Mucosa of rectum (tissue), 2 donors: ENCODE results near the gene RBFA.
"Not testable (repeated sequence)": the region's sequence is repeated elsewhere in the genome, so short reads cannot be mapped to it uniquely, and the experiment has no call there.

Experiments
- H3K27ac ChIP-seq, 2 donors: one replicate each; pipeline ENCODE4 v1.7.0; 2013; ENCODE audit warnings: inconsistent platforms in 2 of 2, low read depth in 2 of 2, low read length in 2 of 2
- H3K27me3 ChIP-seq, 2 donors: one replicate each; pipeline ENCODE4 v1.7.0; 2013; ENCODE audit warnings: low read length in 2 of 2; ENCODE audit not compliant: control insufficient read depth in 2 of 2, insufficient read depth in 2 of 2
- H3K36me3 ChIP-seq, 2 donors: one replicate each; pipeline ENCODE4 v1.7.0; 2013; ENCODE audit warnings: low read length in 2 of 2; ENCODE audit not compliant: control insufficient read depth in 2 of 2, insufficient read depth in 2 of 2
- H3K4me1 ChIP-seq, 2 donors: one replicate each; pipeline ENCODE4 v1.7.0; 2013; ENCODE audit warnings: low read length in 2 of 2, mild to moderate bottlenecking in 1 of 2; ENCODE audit not compliant: control insufficient read depth in 2 of 2, insufficient read depth in 2 of 2
- H3K4me3 ChIP-seq, 2 donors: one replicate each; pipeline ENCODE4 v1.7.0; 2013; ENCODE audit warnings: low read length in 2 of 2
- H3K9ac ChIP-seq, 2 donors: one replicate each; pipeline ENCODE4 v1.7.0; 2013; ENCODE audit warnings: low read length in 2 of 2, low read depth in 1 of 2, mild to moderate bottlenecking in 1 of 2
- H3K9me3 ChIP-seq, 2 donors: one replicate each; pipeline ENCODE4 v1.7.0; 2013; ENCODE audit warnings: low read length in 2 of 2; ENCODE audit not compliant: control insufficient read depth in 2 of 2
- donor health status: healthy.
- donor health status: Normal muscosa, but diverticular disease.

Gene RBFA

DNA sequence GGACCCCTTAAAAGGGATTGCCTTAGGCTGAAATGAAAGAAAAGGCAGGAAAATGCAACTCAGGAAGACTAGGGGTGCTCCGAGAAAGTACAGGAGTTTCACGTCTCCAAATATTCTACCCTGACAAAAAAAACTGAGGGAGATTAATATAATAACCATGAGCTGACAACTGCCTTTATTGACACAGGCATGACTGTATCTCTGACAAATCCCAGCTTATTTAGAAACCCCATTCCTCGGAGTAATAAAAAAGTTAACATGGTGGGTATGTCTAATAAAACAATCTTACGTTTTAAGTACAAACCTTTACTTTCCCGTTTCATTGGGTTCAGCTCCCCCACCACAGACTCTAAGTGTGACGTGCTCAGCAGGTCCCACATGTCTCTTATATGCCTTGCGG, 7.9 kb upstream of the RBFA start:
- Histone ChIP-seq H3K27me3 (no peaks in the 10 kb centered on the region), H3K9ac (no peak overlapping the region), H3K27ac (no peak overlapping the region), H3K4me3 (no peak overlapping the region), H3K36me3 (no peaks in the 10 kb centered on the region), H3K4me1 (no peaks in the 10 kb centered on the region), H3K9me3 (peaks cover 29 to 30% of the 10 kb centered on the region in 2 donors)

DNA sequence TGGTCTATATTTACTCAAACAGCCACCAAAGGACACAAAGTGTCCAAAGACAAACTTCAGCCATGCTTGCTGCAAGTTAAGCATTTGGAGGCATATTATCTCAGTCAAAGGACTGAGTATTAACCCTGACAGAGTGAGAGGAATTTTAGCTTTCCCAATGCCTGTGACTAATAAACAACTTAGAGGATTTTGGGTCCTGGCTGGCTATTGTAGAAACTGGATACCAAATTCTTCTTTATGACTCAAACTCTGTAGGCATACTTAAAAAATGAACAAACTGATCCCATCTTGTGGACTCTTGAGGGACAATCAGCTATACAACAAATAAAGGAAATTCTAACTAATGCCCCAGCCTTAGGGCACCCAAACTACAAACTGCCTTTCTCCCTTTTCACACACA, 6.5 kb upstream of the RBFA start:
- not testable (repeated sequence) for H3K4me1 ChIP-seq, H3K27ac ChIP-seq, H3K9ac ChIP-seq, H3K36me3 ChIP-seq, H3K27me3 ChIP-seq, H3K4me3 ChIP-seq
- peaks cover 15 to 19% of the 10 kb centered on the region in 2 donors for H3K9me3 ChIP-seq

DNA sequence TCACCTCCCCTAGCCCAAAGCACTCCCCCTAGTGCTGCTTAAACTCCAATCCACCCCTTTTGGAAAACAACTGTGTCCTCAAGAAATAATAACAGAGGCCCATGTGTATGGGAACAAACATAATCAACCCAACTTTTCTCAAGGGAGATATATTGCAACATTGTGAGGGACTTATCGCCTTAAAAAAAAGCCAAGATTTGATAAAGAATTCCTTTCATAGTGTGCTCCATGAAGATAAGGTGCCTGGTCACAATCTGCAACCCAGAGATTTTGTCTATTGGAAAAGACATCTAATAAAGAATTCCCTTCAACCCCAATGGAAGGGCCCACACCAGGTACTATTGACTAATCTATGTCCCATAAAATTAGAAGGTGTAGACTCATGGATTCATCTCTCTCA, 4.5 kb upstream of the RBFA start:
- Histone ChIP-seq H3K36me3 (no peaks in the 10 kb centered on the region), H3K27me3 (no peaks in the 10 kb centered on the region), H3K9me3 (peaks cover 4 to 6% of the 10 kb centered on the region in 2 donors), H3K9ac (no peak overlapping the region), H3K4me3 (no peak overlapping the region), H3K4me1 (peaks cover 0 to 4% of the 10 kb centered on the region in 2 donors), H3K27ac (no peak overlapping the region)

DNA sequence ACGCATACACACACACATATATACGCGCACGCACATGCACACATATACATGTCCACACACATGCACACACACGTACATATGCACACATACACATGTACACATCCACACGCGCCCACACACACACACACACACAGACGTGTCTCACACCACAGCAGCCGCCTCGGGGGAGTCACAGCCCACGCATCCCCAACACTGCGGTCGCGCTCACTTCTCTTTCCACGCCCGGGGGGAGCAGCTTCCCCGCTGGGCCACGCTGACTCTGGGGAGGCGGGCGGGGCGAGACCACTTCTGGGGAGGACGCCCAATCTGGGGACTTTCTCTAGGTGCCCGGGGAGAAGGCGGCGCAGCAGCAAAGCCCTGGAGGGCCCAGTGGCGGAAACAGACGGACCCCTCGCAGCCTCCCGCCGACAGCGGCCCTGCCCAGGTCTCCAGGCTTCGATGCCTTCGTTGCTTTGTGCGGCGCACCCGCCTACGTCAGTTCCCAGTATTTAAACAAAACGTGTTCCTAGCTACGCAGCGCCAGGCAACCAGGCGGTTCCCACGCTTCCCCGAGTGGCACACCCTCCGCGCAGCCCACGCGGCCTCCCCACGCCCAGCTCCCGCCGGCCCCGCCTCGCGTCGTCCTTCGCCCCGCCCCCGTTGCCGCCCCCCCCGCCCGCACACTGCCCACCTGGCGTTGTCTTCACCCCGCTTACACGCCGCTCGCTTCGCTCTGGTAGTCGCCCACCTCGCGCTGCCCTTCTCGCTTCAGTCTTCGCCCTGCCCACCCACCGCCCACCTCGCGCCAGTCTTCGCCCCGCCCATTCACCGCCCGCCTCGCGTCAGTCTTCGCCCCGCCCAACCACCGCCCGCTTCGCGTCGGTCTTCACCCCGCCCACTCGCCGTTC, 810 bp upstream of the RBFA start:
- Histone ChIP-seq H3K27me3 (no peaks in the 10 kb centered on the region), H3K4me1 (peaks cover 7 to 12% of the 10 kb centered on the region in 2 donors), H3K4me3 (peak overlapping the region; percentile 69 to 84), H3K9me3 (no peaks in the 10 kb centered on the region), H3K9ac (peak overlapping the region; percentile 67 to 79), H3K36me3 (peaks cover 2 to 4% of the 10 kb centered on the region in 2 donors), H3K27ac (peak overlapping the region; percentile 91 to 92)

DNA sequence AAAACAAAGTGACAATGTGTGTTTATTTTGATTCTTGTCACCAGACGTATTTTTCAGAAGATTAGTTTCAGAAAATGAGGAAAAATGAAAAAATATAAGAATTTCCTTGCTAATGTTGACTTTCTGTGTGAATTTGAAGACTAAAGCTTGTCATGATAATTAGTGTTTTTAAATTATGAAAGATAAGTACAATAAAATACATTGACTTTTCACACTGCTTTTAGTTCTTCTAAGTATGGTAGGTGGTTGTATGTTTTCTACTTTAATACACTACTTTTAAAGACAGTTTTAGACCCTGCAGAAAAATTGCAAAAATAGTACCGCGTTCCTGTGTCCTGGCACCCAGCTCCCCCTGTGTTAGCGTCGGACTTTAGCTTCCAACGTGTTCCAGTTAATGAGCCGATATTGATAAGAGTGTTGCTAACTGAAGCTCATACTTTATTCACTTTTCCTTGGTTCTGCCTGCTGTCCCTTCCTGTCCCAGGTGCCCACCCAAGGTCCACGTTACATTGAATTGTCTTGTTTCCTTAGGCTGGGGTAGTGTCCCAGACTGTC, 695 bp downstream of the RBFA start:
- H3K4me1 ChIP-seq = peaks cover 7 to 12% of the 10 kb centered on the region in 2 donors
- H3K36me3 ChIP-seq = peaks cover 4 to 8% of the 10 kb centered on the region in 2 donors
- no peaks in the 10 kb centered on the region for H3K27me3 ChIP-seq
- H3K4me3 ChIP-seq = peak overlapping the region; percentile 85 to 93
- H3K9me3 ChIP-seq = no peaks in the 10 kb centered on the region
- H3K27ac ChIP-seq = peak overlapping the region; percentile 91 to 92
- peak overlapping the region; percentile 80 to 85 for H3K9ac ChIP-seq

DNA sequence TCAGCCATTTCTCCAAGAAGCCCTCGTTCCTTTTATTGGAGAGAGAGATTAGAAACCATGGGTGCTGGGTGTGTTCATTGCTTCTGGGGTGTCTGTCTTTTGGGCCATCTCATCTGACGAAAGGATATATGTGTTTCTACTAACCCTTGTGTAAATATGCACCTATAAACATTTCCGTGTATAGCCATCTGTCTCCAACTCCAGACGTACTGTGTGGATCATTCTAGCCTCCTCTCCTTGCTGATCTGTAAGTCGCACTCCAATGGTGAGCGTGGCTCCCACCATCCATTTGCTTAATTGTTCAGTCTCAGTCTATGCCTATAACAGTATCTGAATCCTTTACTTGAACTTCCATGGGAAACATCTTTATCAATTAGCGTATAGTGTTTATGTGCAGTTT, 1.8 kb downstream of the RBFA start:
- Histone ChIP-seq H3K36me3 (peaks cover 4 to 8% of the 10 kb centered on the region in 2 donors), H3K9me3 (no peaks in the 10 kb centered on the region), H3K27ac (no peak overlapping the region), H3K9ac (no peak overlapping the region), H3K4me3 (no peak overlapping the region), H3K27me3 (no peaks in the 10 kb centered on the region), H3K4me1 (peaks cover 7 to 12% of the 10 kb centered on the region in 2 donors)

DNA sequence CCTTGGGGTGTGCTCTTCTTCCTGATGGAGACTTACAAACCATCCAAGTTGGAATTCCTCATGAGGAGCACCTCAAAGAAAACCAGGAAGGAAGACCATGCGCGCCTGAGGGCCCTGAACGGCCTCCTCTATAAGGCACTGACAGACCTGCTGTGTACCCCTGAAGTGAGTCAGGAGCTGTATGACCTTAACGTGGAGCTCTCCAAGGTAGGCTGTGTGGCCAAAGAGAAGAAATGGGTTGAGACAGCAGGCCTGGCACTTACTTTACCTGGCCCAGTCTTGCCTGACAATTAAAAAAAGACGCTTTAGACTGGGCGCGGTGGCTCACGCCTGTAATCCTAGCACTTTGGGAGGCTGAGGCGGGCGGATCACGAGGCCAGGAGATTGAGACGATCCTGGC, 3.1 kb downstream of the RBFA start:
- peaks cover 7 to 12% of the 10 kb centered on the region in 2 donors for H3K4me1 ChIP-seq
- H3K9me3 ChIP-seq = no peaks in the 10 kb centered on the region
- H3K4me3 ChIP-seq = no peak overlapping the region
- H3K27ac ChIP-seq = no peak overlapping the region
- no peak overlapping the region for H3K9ac ChIP-seq
- no peaks in the 10 kb centered on the region for H3K27me3 ChIP-seq
- peaks cover 4 to 8% of the 10 kb centered on the region in 2 donors for H3K36me3 ChIP-seq

DNA sequence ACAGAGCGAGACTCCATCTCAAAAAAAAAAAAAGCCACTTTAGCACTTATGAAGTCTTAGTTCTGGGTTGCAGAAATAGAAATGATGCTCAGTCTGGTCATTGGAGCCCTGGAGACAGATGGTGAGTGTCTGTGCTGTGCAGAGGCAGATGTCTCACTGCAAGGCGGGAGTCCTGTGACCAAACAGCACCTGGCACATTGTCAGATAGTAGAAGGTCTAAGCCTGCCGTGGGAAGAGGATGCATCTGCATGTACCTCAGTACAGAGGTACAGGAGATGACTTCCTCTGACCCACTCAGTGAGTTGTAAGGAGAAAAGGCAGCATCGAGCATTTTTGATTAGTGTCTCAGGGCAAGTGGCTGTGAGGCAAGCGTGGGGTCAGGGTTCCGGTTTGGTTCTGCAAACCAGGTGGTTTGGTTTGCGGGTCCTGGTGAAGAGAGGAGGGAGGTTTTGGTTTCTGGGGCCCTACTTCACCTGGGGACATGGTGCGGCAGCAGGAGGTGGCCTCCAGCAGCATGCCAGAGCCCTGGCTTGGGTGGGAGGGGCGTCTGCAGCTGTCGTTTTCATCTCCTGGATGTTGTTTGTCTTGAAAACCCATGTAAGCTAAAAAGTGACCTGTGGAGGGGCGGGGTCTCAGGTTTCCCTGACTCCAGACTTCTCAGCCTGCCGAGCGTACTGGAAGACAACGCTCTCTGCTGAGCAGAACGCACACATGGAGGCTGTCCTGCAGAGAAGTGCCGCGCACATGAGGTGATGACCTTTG, 3.8 kb downstream of the RBFA start:
- no peaks in the 10 kb centered on the region for H3K9me3 ChIP-seq
- H3K27me3 ChIP-seq = no peaks in the 10 kb centered on the region
- peaks cover 7 to 9% of the 10 kb centered on the region in 2 donors for H3K4me1 ChIP-seq
- peaks cover 4 to 10% of the 10 kb centered on the region in 2 donors for H3K36me3 ChIP-seq
- H3K27ac ChIP-seq = no peak overlapping the region
- H3K4me3 ChIP-seq = no peak overlapping the region
- no peak overlapping the region for H3K9ac ChIP-seq

DNA sequence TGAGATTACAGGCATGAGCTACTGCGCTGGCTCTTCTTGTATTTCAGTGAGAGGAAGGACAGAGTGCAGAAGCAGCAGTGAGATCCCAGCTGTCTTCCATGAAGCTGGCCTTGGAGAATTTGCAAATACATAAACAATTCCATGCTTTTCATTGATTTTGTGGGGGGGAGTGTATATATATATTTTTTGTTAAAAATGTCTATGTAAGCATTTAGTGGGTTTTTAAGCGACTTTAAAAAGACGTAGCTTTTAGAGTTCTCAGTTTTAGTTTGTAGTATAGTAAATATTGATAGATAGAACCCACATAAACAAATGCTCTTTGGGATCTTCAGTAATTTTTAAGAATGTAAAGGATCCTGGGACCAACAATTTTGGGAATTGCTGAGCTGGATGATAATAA, 6.3 kb downstream of the RBFA start:
- peaks cover 0 to under 1% of the 10 kb centered on the region in 2 donors for H3K4me1 ChIP-seq
- no peak overlapping the region for H3K4me3 ChIP-seq
- H3K27ac ChIP-seq = no peak overlapping the region
- no peak overlapping the region for H3K9ac ChIP-seq
- H3K9me3 ChIP-seq = no peaks in the 10 kb centered on the region
- H3K36me3 ChIP-seq = peaks cover 7 to 23% of the 10 kb centered on the region in 2 donors
- no peaks in the 10 kb centered on the region for H3K27me3 ChIP-seq

DNA sequence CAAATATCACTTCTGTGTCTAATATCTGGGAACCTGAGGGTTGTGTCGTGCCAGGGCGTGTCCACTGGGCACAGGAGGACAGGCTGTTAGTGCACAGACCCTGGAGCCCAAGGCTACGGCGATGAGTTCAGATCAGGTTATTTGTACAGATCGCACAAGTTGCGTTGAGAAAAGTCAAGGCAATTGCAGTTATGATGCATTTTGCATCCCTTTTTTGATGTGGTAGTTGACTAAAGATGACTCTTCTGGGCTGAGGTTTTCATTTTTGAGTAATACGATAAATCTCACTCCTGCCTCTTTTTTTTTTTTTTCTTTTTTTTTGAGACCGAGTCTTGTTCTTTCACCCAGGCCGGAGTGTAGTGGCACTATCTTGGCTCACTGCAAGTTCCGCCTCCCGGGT, 7.2 kb downstream of the RBFA start:
- Histone ChIP-seq H3K36me3 (peaks cover 11 to 27% of the 10 kb centered on the region in 2 donors), H3K4me1 (no peaks in the 10 kb centered on the region), H3K9me3 (no peaks in the 10 kb centered on the region), H3K9ac (no peak overlapping the region), H3K4me3 (no peak overlapping the region), H3K27me3 (no peaks in the 10 kb centered on the region), H3K27ac (no peak overlapping the region)
